Tibial nerve (tissue), 4 donors: ENCODE results near the gene CTBP2.

Source experiments
- CTCF ChIP-seq, 5 experiments: fragments of 200-600 bp in 3 of 5; fragments of 450-650 bp in 2 of 5; sonication (generic) in 3 of 5; IDR thresholded peaks; one replicate each; pipeline ENCODE4 v1.5.1; 2016 to 2019; ENCODE audit warnings: antibody characterized with exemption in 5 of 5, mild to moderate bottlenecking in 3 of 5, moderate library complexity in 2 of 5
- EP300 ChIP-seq, 2 donors: sonication (generic); formaldehyde crosslinking; IDR thresholded peaks; one replicate each; pipeline ENCODE4 v1.6.1; 2017; ENCODE audit warnings: antibody characterized with exemption in 2 of 2, mild to moderate bottlenecking in 1 of 2

- TF ChIP-seq CTCF (IDR thresholded peaks at IDR 0.05): no peak
- TF ChIP-seq EP300 (IDR thresholded peaks at IDR 0.05): no peak
Observed at GRCh38 chr10:125023862-125024496, 136.4 kb downstream of the CTBP2 start.
